Sigmoid colon (tissue), 4 donors: Measurements from ENCODE around the gene SRCIN1.

Experiments used
- POLR2A ChIP-seq, 2 donors: fragments of 450-650 bp; IDR thresholded peaks; one replicate each; pipeline ENCODE4 v1.6.1; 2016; ENCODE audit warnings: antibody characterized with exemption in 2 of 2, mild to moderate bottlenecking in 2 of 2, moderate library complexity in 2 of 2
- POLR2AphosphoS5 ChIP-seq, 4 donors: sonication (generic); formaldehyde crosslinking; IDR thresholded peaks; one replicate each; pipeline ENCODE4 v1.6.1; 2017; ENCODE audit warnings: antibody characterized with exemption in 4 of 4
- TF ChIP-seq, protein P1 (sequence below), 4 experiments: fragments of 450-650 bp in 3 of 4; fragments of 200-600 bp in 1 of 4; IDR thresholded peaks; one replicate each; pipeline ENCODE4 v1.5.1; 2016 to 2019; ENCODE audit warnings: antibody characterized with exemption in 4 of 4, mild to moderate bottlenecking in 3 of 4, moderate library complexity in 2 of 4

- TF ChIP-seq POLR2A (IDR thresholded peaks at IDR 0.05) = no peak
- TF ChIP-seq, protein P1, sequence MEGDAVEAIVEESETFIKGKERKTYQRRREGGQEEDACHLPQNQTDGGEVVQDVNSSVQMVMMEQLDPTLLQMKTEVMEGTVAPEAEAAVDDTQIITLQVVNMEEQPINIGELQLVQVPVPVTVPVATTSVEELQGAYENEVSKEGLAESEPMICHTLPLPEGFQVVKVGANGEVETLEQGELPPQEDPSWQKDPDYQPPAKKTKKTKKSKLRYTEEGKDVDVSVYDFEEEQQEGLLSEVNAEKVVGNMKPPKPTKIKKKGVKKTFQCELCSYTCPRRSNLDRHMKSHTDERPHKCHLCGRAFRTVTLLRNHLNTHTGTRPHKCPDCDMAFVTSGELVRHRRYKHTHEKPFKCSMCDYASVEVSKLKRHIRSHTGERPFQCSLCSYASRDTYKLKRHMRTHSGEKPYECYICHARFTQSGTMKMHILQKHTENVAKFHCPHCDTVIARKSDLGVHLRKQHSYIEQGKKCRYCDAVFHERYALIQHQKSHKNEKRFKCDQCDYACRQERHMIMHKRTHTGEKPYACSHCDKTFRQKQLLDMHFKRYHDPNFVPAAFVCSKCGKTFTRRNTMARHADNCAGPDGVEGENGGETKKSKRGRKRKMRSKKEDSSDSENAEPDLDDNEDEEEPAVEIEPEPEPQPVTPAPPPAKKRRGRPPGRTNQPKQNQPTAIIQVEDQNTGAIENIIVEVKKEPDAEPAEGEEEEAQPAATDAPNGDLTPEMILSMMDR (IDR thresholded peaks at IDR 0.05) = no peak
- TF ChIP-seq POLR2AphosphoS5 (IDR thresholded peaks at IDR 0.05) = no peak
Observed at GRCh38 chr17:38603786-38604478, 1.8 kb downstream of the SRCIN1 start.
